ENCODE results near the gene SP3. TPM values are rescaled to one million over a fixed set of nuclear protein-coding genes. Genes with fewer than 3 reads are reported as not detected.

SP3 gene
- polyA plus RNA-seq, 2 of the 4 experiments (the other 2 are of a cell fraction), result 40.1 to 83.1 TPM

DNA sequence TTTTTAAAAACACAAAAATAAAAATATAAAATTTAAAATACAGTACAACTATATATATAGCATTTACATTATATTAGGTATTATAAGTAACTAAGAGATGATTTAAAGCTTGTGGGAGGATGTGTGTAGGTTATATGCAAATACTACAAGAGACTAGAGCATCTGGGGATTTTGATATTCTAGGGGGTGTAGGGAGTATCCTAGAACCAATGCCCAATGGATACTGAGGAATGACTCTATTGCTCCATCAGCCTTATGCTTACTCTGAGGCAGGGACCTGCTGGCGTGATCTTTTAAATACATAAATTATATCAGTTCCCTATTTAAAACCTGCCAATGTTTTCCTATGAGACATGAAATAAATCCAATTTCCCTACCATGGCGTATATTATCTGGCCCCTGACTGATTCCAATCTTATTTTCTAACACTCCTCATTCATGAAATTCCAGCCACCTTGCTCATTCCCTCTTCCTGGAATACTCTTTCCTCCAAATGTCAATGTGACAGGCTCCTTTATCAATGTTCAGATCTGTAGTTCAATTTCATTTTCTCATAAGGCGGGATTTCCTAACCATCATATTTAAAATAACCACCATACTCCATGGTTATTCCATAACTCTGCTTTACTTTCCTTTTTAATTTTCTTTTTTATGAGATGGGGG is 22.2 kb downstream of the SP3 start:
- DNase-seq (ENCODE audit: low read depth in 1 of 2, low spot score in 1 of 2) (no peak), ATAC-seq (no peak), FAIRE-seq (no peak)
- no peak overlapping the region for H3K27ac ChIP-seq
- ChIA-PET POLR2A (no interaction called here), CTCF (no interaction called here)
- H3K4me1 ChIP-seq, result peaks cover 50% of the 10 kb centered on the region
- no peak for TF ChIP-seq PHF8 (IDR thresholded peaks at IDR 0.05; ENCODE audit: borderline replicate concordance, low read depth)
- TF ChIP-seq ESRRA (IDR thresholded peaks at IDR 0.05; ENCODE audit: borderline replicate concordance, low read length), result no peak
- H3K4me3 ChIP-seq, result no peak overlapping the region
- 0 out of 3 replicates have a peak overlapping the region, but pooled peaks have one; percentile 9 for H3K4me2 ChIP-seq
- H3K9me3 ChIP-seq, result no peaks in the 10 kb centered on the region
- 92% methylated on average over 3 of the region's 3 CpGs for WGBS (ENCODE audit: missing lambda C conversion rate)

DNA sequence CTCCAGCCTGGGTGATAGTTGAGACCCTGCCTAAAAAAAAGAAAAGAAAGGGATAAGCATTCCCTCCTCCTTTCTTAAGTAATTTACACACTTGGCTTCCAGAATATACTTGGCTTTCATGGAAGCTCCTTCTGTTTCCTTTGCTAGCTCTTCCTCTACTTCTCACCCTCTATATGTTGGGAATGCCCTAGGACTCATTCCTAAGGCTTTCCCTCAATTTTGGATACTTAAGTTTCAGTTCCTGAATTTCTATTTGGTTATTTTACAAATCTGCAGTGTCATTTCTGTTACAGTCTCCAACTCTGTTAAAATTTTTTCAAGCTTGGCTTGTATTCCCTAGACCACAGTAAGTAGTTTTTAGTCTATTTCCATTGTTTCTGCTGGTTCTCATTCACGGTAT is 23.6 kb downstream of the SP3 start:
- WGBS (ENCODE audit: missing lambda C conversion rate), result 94% methylated on average over 1 of the region's 1 CpG
- DNase-seq (ENCODE audit: low read depth in 1 of 2, low spot score in 1 of 2), result no peak
- no peak overlapping the region for H3K4me3 ChIP-seq
- H3K27ac ChIP-seq, result 0 out of 6 replicates have a peak overlapping the region, but pooled peaks of 1 of the 2 experiments have one; percentile 28
- H3K4me2 ChIP-seq, result no peak overlapping the region
- no peak for ATAC-seq
- no peak for FAIRE-seq
- TF ChIP-seq, protein P1, sequence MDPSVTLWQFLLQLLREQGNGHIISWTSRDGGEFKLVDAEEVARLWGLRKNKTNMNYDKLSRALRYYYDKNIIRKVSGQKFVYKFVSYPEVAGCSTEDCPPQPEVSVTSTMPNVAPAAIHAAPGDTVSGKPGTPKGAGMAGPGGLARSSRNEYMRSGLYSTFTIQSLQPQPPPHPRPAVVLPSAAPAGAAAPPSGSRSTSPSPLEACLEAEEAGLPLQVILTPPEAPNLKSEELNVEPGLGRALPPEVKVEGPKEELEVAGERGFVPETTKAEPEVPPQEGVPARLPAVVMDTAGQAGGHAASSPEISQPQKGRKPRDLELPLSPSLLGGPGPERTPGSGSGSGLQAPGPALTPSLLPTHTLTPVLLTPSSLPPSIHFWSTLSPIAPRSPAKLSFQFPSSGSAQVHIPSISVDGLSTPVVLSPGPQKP (IDR thresholded peaks at IDR 0.05; ENCODE audit: low read depth, low read length), result no peak
- TF ChIP-seq KDM1A (IDR thresholded peaks at IDR 0.05; ENCODE audit: low read depth), result no peak
- TF ChIP-seq, protein P2, sequence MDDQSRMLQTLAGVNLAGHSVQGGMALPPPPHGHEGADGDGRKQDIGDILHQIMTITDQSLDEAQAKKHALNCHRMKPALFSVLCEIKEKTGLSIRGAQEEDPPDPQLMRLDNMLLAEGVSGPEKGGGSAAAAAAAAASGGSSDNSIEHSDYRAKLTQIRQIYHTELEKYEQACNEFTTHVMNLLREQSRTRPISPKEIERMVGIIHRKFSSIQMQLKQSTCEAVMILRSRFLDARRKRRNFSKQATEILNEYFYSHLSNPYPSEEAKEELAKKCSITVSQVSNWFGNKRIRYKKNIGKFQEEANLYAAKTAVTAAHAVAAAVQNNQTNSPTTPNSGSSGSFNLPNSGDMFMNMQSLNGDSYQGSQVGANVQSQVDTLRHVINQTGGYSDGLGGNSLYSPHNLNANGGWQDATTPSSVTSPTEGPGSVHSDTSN (IDR thresholded peaks at IDR 0.05), result no peak
- TF ChIP-seq PHF8 (IDR thresholded peaks at IDR 0.05; ENCODE audit: borderline replicate concordance, low read depth), result no peak
- TF ChIP-seq CHD4 (IDR thresholded peaks at IDR 0.05; ENCODE audit: borderline replicate concordance), result no peak
- TF ChIP-seq ZC3H11A (IDR thresholded peaks at IDR 0.05), result no peak
- TF ChIP-seq CBX8 (IDR thresholded peaks at IDR 0.05), result no peak
- CTCF ChIA-PET, result interaction anchor here (0.6 to 1.1 kb wide), 2 partner anchors 99 to 251 kb away, joined by 3 read pairs; no protein-coding TSS in a partner anchor
- POLR2A ChIA-PET, result no interaction called here
- H3K9me3 ChIP-seq, result no peaks in the 10 kb centered on the region
- H3K4me1 ChIP-seq, result peaks cover 52% of the 10 kb centered on the region

DNA sequence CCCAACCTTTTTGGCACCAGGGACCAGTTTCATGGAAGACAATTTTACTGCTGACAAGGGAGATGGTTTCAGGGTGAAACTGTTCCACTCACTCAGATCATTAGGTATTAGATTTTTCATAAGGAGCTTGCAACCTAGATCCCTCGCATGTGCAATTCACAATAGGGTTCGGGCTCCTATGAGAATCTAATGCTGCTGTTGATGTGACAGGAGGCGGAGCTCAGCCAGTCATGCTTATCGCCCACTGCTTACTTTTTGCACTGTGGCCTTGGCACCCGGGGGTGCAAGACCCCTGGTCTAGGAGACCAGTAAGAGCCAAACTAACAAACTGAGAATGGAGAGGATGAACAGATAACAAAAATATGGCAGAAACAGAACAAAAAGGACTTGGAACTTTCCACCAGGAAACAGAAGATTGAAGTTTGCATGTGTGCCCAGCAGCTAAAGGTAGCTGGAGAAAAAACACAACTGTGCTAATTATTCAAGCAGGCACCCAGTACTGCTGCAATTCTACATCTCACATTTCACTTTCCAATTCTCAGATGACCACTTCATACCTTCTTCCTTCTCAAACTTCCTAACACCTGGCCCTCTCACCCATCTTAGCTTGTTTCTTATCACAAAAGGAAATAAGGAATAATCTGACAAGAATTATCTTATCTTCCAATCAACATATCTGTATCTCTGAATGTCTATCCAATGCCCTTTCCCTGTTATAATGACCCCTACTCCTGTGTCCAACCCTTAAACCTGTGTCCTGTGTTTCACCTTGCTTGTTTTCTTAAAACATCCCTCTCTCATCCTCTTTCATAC is 24.8 kb downstream of the SP3 start:
- no peaks in the 10 kb centered on the region for H3K9me3 ChIP-seq
- peaks cover 56% of the 10 kb centered on the region for H3K4me1 ChIP-seq
- ChIA-PET POLR2A (interaction anchor here (0.6 kb wide), 2 partner anchors 203 to 861 kb away, joined by 4 to 7 read pairs; no protein-coding TSS in a partner anchor), CTCF (interaction anchor here (0.6 kb wide), 1 partner anchor 371 kb away, joined by 3 read pairs; no protein-coding TSS in a partner anchor)
- ATAC-seq (peak; percentile 32 to 34; a peak in 4 of 6 replicates), DNase-seq (ENCODE audit: low read depth in 1 of 2, low spot score in 1 of 2) (no peak), FAIRE-seq (no peak)
- H3K27ac ChIP-seq, result peak overlapping the region in 1 of 2 experiments; percentile 52; a peak in 2 of 6 replicates
- no peak overlapping the region for H3K4me3 ChIP-seq
- no peak for TF ChIP-seq JUNB (IDR thresholded peaks at IDR 0.05)
- no peak for TF ChIP-seq RARB (CRISPR knock-in tag; IDR thresholded peaks at IDR 0.05)
- TF ChIP-seq CEBPB (IDR thresholded peaks at IDR 0.05), result no peak
- no peak for TF ChIP-seq FOXS1 (CRISPR knock-in tag; IDR thresholded peaks at IDR 0.05)
- TF ChIP-seq FOSB (CRISPR knock-in tag; IDR thresholded peaks at IDR 0.05), result no peak
- TF ChIP-seq EP300 (IDR thresholded peaks at IDR 0.05), result no peak
- TF ChIP-seq HEYL (CRISPR knock-in tag; IDR thresholded peaks at IDR 0.05), result no peak
- TF ChIP-seq, protein P3, sequence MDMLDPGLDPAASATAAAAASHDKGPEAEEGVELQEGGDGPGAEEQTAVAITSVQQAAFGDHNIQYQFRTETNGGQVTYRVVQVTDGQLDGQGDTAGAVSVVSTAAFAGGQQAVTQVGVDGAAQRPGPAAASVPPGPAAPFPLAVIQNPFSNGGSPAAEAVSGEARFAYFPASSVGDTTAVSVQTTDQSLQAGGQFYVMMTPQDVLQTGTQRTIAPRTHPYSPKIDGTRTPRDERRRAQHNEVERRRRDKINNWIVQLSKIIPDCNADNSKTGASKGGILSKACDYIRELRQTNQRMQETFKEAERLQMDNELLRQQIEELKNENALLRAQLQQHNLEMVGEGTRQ (IDR thresholded peaks at IDR 0.05), result no peak
- TF ChIP-seq EHF (CRISPR knock-in tag; IDR thresholded peaks at IDR 0.05), result no peak
- TF ChIP-seq, protein P4, sequence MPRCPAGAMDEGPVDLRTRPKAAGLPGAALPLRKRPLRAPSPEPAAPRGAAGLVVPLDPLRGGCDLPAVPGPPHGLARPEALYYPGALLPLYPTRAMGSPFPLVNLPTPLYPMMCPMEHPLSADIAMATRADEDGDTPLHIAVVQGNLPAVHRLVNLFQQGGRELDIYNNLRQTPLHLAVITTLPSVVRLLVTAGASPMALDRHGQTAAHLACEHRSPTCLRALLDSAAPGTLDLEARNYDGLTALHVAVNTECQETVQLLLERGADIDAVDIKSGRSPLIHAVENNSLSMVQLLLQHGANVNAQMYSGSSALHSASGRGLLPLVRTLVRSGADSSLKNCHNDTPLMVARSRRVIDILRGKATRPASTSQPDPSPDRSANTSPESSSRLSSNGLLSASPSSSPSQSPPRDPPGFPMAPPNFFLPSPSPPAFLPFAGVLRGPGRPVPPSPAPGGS (IDR thresholded peaks at IDR 0.05), result no peak
- TF ChIP-seq, protein P5, sequence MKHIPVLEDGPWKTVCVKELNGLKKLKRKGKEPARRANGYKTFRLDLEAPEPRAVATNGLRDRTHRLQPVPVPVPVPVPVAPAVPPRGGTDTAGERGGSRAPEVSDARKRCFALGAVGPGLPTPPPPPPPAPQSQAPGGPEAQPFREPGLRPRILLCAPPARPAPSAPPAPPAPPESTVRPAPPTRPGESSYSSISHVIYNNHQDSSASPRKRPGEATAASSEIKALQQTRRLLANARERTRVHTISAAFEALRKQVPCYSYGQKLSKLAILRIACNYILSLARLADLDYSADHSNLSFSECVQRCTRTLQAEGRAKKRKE (CRISPR knock-in tag; IDR thresholded peaks at IDR 0.05; ENCODE audit: low read depth), result no peak
- no peak for TF ChIP-seq TFCP2L1 (CRISPR knock-in tag; IDR thresholded peaks at IDR 0.05)
- no peak for TF ChIP-seq NR3C1 (IDR thresholded peaks at IDR 0.05)
- TF ChIP-seq POLR2A (IDR thresholded peaks at IDR 0.05; ENCODE audit: low read length), result no peak
- TF ChIP-seq PHF8 (IDR thresholded peaks at IDR 0.05; ENCODE audit: borderline replicate concordance, low read depth), result no peak
- no peak for TF ChIP-seq NFE2L2 (conservative IDR thresholded peaks at IDR 0.05; ENCODE audit: low read length)
- 82% methylated on average over 5 of the region's 5 CpGs for WGBS (ENCODE audit: missing lambda C conversion rate)
- peak overlapping the region; percentile 38 for H3K4me2 ChIP-seq
